SH-SY5Y (cell line): ENCODE measurements around the gene CAV2.

Experiments
- GATA2 ChIP-seq: IDR thresholded peaks from 2 replicates; pipeline ENCODE4 v1.6.1; 2011; ENCODE audit warnings: mild to moderate bottlenecking, low read depth, low read length
- GATA3 ChIP-seq: IDR thresholded peaks from 2 replicates; pipeline ENCODE4 v1.6.1; 2011; ENCODE audit warnings: low read depth, mild to moderate bottlenecking, low read length, moderate library complexity

CAV2 gene

GRCh38 chr7:116525298-116525912 is 25.9 kb downstream of the CAV2 start:
- TF ChIP-seq GATA3, result no peak
- no peak for TF ChIP-seq GATA2

- TF ChIP-seq GATA2, result no peak
Observed at GRCh38 chr7:116525913-116526861, 26.6 kb downstream of the CAV2 start.

- TF ChIP-seq GATA3 (no peak), GATA2 (no peak)
Observed at GRCh38 chr7:116526897-116527296, 27.4 kb downstream of the CAV2 start.

- TF ChIP-seq GATA3 (no peak), GATA2 (no peak)
Observed at GRCh38 chr7:116527521-116527920, 28.0 kb downstream of the CAV2 start.

GRCh38 chr7:116528008-116528789 is 28.7 kb downstream of the CAV2 start:
- TF ChIP-seq GATA2, result no peak
- TF ChIP-seq GATA3, result no peak

- no peak for TF ChIP-seq GATA2
- TF ChIP-seq GATA3, result no peak
Observed at GRCh38 chr7:116529250-116529649, 29.7 kb downstream of the CAV2 start.

- no peak for TF ChIP-seq GATA3
- no peak for TF ChIP-seq GATA2
Observed at GRCh38 chr7:116530107-116530820, 30.7 kb downstream of the CAV2 start.

- no peak for TF ChIP-seq GATA2
- TF ChIP-seq GATA3, result no peak
Observed at GRCh38 chr7:116532102-116532688, 32.7 kb downstream of the CAV2 start.

- TF ChIP-seq GATA2 (no peak), GATA3 (no peak)
Observed at GRCh38 chr7:116534790-116535189, 35.3 kb downstream of the CAV2 start.

GRCh38 chr7:116535416-116535815 is 35.9 kb downstream of the CAV2 start:
- no peak for TF ChIP-seq GATA3
- TF ChIP-seq GATA2, result no peak

GRCh38 chr7:116538138-116538537 is 38.6 kb downstream of the CAV2 start:
- no peak for TF ChIP-seq GATA2
- TF ChIP-seq GATA3, result no peak

GRCh38 chr7:116539879-116540278 is 40.3 kb downstream of the CAV2 start:
- TF ChIP-seq GATA3, result no peak
- no peak for TF ChIP-seq GATA2

GRCh38 chr7:116540743-116541142 is 41.2 kb downstream of the CAV2 start:
- no peak for TF ChIP-seq GATA3
- TF ChIP-seq GATA2, result no peak

GRCh38 chr7:116541951-116542350 is 42.4 kb downstream of the CAV2 start:
- no peak for TF ChIP-seq GATA2
- TF ChIP-seq GATA3, result no peak
